H1 (cell line): ENCODE data around the gene ADAM30. TPM values are rescaled to one million over a fixed set of nuclear protein-coding genes. Genes with fewer than 3 reads are reported as not detected.

Experiments used
- CTCF ChIA-PET: fragments of 300-600 bp; sonication (Branson Sonifier 250); formaldehyde crosslinking; loops from one replicate; lab custom pipeline; 2021; ENCODE audit not compliant: partially characterized antibody; lab: Charles Lee
- POLR2A ChIA-PET: fragments of 300-600 bp; sonication (Branson Sonifier 250); formaldehyde crosslinking; loops from one replicate; lab custom pipeline; 2021; ENCODE audit warnings: inconsistent platforms; ENCODE audit not compliant: partially characterized antibody; lab: Charles Lee
- DNase-seq, 2 experiments: peaks; one replicate each; pipeline versions ENCODE4 v3.0.0 to v3.0.0-alpha.2; 2010 to 2022; ENCODE audit warnings: low spot score in 2 of 2, low read depth in 1 of 2, mixed read lengths in 1 of 2
- FAIRE-seq: peaks from 2 replicates; lab custom pipeline; 2011; peaks lifted over from hg19 to GRCh38; lab: Jason Lieb, UNC
- H2AFZ ChIP-seq: 2 replicates; pipeline ENCODE4 v1.8.1; 2012; ENCODE audit warnings: low read length, inconsistent platforms
- H2AK5ac ChIP-seq: 2 replicates; pipeline ENCODE4 v1.6.1; 2013; ENCODE audit warnings: low read depth, low read length
- H2BK120ac ChIP-seq: replicated peaks from 2 replicates; pipeline ENCODE3; 2013; ENCODE audit warnings: low read depth, low read length, inconsistent platforms
- H2BK12ac ChIP-seq: 2 replicates; pipeline ENCODE4 v1.6.1; 2013; ENCODE audit warnings: low read depth, low read length
- H2BK15ac ChIP-seq: 2 replicates; pipeline ENCODE4 v1.6.1; 2013; ENCODE audit warnings: low read length
- H2BK20ac ChIP-seq: 2 replicates; pipeline ENCODE4 v1.6.1; 2013; ENCODE audit warnings: low read length
- H2BK5ac ChIP-seq: 2 replicates; pipeline ENCODE4 v1.6.1; 2013; ENCODE audit warnings: low read depth, low read length
- H3K14ac ChIP-seq: 2 replicates; pipeline ENCODE4 v1.6.1; 2013; ENCODE audit warnings: inconsistent platforms; ENCODE audit not compliant: insufficient read length
- H3K18ac ChIP-seq: 2 replicates; pipeline ENCODE4 v1.6.1; 2013; ENCODE audit warnings: low read length; ENCODE audit errors: extremely low read depth
- H3K23ac ChIP-seq: 2 replicates; pipeline ENCODE4 v1.6.1; 2013; ENCODE audit warnings: inconsistent platforms; ENCODE audit not compliant: insufficient read length
- H3K23me2 ChIP-seq: 2 replicates; pipeline ENCODE4 v1.6.1; 2013; ENCODE audit warnings: low read depth, low read length
- H3K27ac ChIP-seq: 2 replicates; pipeline ENCODE4 v1.6.1; 2011; ENCODE audit warnings: low read depth, low read length, inconsistent platforms
- H3K27me3 ChIP-seq, 4 experiments: replicated peaks in 1 of 4; 1 replicate in 1 of 4; 2 replicates in 3 of 4; pipeline versions ENCODE4 v1.6.1 to v1.8.1; 2011 to 2013; ENCODE audit warnings: low read length in 3 of 4, mild to moderate bottlenecking in 3 of 4, inconsistent platforms in 2 of 4, mixed read lengths in 2 of 4, moderate library complexity in 1 of 4; ENCODE audit not compliant: control insufficient read depth in 3 of 4, insufficient read depth in 3 of 4; ENCODE audit errors: extremely low read depth in 1 of 4
- H3K36me3 ChIP-seq, 4 experiments: 2 replicates each; pipeline versions ENCODE4 v1.6.1 to v1.8.1; 2011 to 2013; ENCODE audit warnings: mild to moderate bottlenecking in 4 of 4, low read length in 3 of 4, moderate library complexity in 2 of 4, control low read depth in 1 of 4, inconsistent platforms in 1 of 4; ENCODE audit not compliant: insufficient read depth in 4 of 4, control insufficient read depth in 2 of 4
- H3K4ac ChIP-seq: replicated peaks from 2 replicates; pipeline ENCODE3; 2013; ENCODE audit warnings: low read length, low read depth, mixed read lengths, inconsistent platforms; ENCODE audit not compliant: insufficient read length
- H3K4me1 ChIP-seq, 4 experiments: replicated peaks in 1 of 4; 1 replicate in 1 of 4; 2 replicates in 3 of 4; pipeline versions ENCODE4 v1.6.1 to v1.8.1; 2011 to 2013; ENCODE audit warnings: low read length in 3 of 4, inconsistent platforms in 2 of 4, mixed read lengths in 1 of 4; ENCODE audit not compliant: insufficient read depth in 4 of 4, control insufficient read depth in 3 of 4
- H3K4me2 ChIP-seq, 2 experiments: 2 replicates each; pipeline versions ENCODE4 v1.6.1 to v1.8.1; 2011 to 2013; ENCODE audit warnings: low read depth in 2 of 2, low read length in 2 of 2, control low read depth in 1 of 2, inconsistent platforms in 1 of 2, mild to moderate bottlenecking in 1 of 2; ENCODE audit not compliant: insufficient read depth in 1 of 2
- H3K4me3 ChIP-seq, 4 experiments: fragments of 200-600, 300-600 bp in 1 of 4; sonication (generic), shearing (Covaris generic), sonication (Bioruptor Twin) in 1 of 4; 2 replicates each; pipeline versions ENCODE4 v1.5.1 to v1.8.1; 2011 to 2016; ENCODE audit warnings: low read length in 4 of 4, low read depth in 3 of 4, control low read depth in 2 of 4, inconsistent platforms in 2 of 4, mild to moderate bottlenecking in 2 of 4, mixed read lengths in 1 of 4, moderate library complexity in 1 of 4; ENCODE audit not compliant: insufficient read depth in 2 of 4; ENCODE audit errors: extremely low read depth in 1 of 4
- H3K56ac ChIP-seq: replicated peaks from 2 replicates; pipeline ENCODE3; 2013; ENCODE audit warnings: low read depth, mild to moderate bottlenecking, mixed read lengths, low read length, inconsistent platforms; ENCODE audit not compliant: insufficient read length
- H3K79me1 ChIP-seq: 2 replicates; pipeline ENCODE4 v1.6.1; 2013; ENCODE audit warnings: low read depth, low read length, control low read depth
- H3K79me2 ChIP-seq, 2 experiments: 2 replicates each; pipeline versions ENCODE4 v1.6.1 to v1.8.1; 2012 to 2013; ENCODE audit warnings: low read length in 2 of 2, mild to moderate bottlenecking in 2 of 2, inconsistent platforms in 1 of 2; ENCODE audit not compliant: insufficient read depth in 2 of 2, control insufficient read depth in 1 of 2
- H3K9ac ChIP-seq, 4 experiments: replicated peaks in 1 of 4; 1 replicate in 1 of 4; 2 replicates in 3 of 4; pipeline versions ENCODE4 v1.6.1 to v1.8.1; 2011 to 2013; ENCODE audit warnings: low read depth in 3 of 4, low read length in 3 of 4, control low read depth in 2 of 4, mild to moderate bottlenecking in 2 of 4, moderate library complexity in 2 of 4, inconsistent platforms in 1 of 4; ENCODE audit errors: extremely low read depth in 1 of 4
- H3K9me3 ChIP-seq, 2 experiments: 2 replicates each; pipeline versions ENCODE4 v1.6.1 to v1.8.1; 2012 to 2013; ENCODE audit warnings: mild to moderate bottlenecking in 2 of 2, moderate library complexity in 2 of 2, control low read depth in 1 of 2, inconsistent platforms in 1 of 2, low read depth in 1 of 2, low read length in 1 of 2, mixed read lengths in 1 of 2; ENCODE audit not compliant: insufficient read depth in 2 of 2
- H4K20me1 ChIP-seq, 2 experiments: replicated peaks in 1 of 2; 2 replicates each; pipeline versions ENCODE3 to v1.8.1; 2011 to 2013; ENCODE audit warnings: inconsistent platforms in 2 of 2, low read length in 2 of 2, mild to moderate bottlenecking in 1 of 2; ENCODE audit not compliant: insufficient read depth in 2 of 2, control insufficient read depth in 1 of 2
- H4K5ac ChIP-seq: 2 replicates; pipeline ENCODE4 v1.6.1; 2013; ENCODE audit warnings: low read length, low read depth, mixed read lengths, inconsistent platforms; ENCODE audit not compliant: insufficient read length
- H4K8ac ChIP-seq: 2 replicates; pipeline ENCODE4 v1.8.0; 2013; ENCODE audit warnings: mild to moderate bottlenecking, moderate library complexity, low read length, inconsistent platforms; ENCODE audit not compliant: insufficient read depth; ENCODE audit errors: extremely low read depth
- H4K91ac ChIP-seq: replicated peaks from 2 replicates; pipeline ENCODE3; 2013; ENCODE audit warnings: low read length, mixed read lengths, inconsistent platforms; ENCODE audit not compliant: insufficient read length
- ASH2L ChIP-seq: fragments of 200-600, 300-600 bp; sonication (generic); IDR thresholded peaks from one replicate; pipeline ENCODE4 v1.7.1; 2017; ENCODE audit warnings: low read length
- BACH1 ChIP-seq: IDR thresholded peaks from 2 replicates; pipeline ENCODE4 v1.6.1; 2012; ENCODE audit warnings: low read length, improper control_type of control experiment
- KDM5A ChIP-seq: fragments of 200-600 bp; IDR thresholded peaks from 2 replicates; pipeline ENCODE4 v1.7.1; 2012; ENCODE audit warnings: mild to moderate bottlenecking, low read length, inconsistent platforms, mixed read lengths
- PHF8 ChIP-seq: fragments of 200-600 bp; sonication (generic); conservative IDR thresholded peaks from 2 replicates; pipeline ENCODE4 v1.7.1; 2012; ENCODE audit warnings: low read depth, mild to moderate bottlenecking, inconsistent platforms, low read length, moderate library complexity
- SIN3A ChIP-seq, 2 experiments: IDR thresholded peaks in 1 of 2; conservative IDR thresholded peaks in 1 of 2; 2 replicates each; pipeline ENCODE4 v1.6.1; 2011 to 2012; ENCODE audit warnings: low read length in 2 of 2, improper control_type of control experiment in 1 of 2, low read depth in 1 of 2, mild to moderate bottlenecking in 1 of 2
- SIRT6 ChIP-seq: IDR thresholded peaks from one replicate; pipeline ENCODE4 v1.7.1; 2012; ENCODE audit warnings: low read length, inconsistent platforms
- SP4 ChIP-seq: IDR thresholded peaks from 2 replicates; pipeline ENCODE4 v1.6.1; 2012; ENCODE audit warnings: low read length, inconsistent platforms
- SUZ12 ChIP-seq: fragments of 200-600 bp; sonication (generic); IDR thresholded peaks from 2 replicates; pipeline ENCODE4 v1.6.1; 2012; ENCODE audit warnings: mild to moderate bottlenecking, inconsistent platforms, low read length, moderate library complexity, mixed read lengths
- TAF7 ChIP-seq: optimal IDR thresholded peaks from 2 replicates; pipeline ENCODE3; 2011; ENCODE audit warnings: low read depth, mild to moderate bottlenecking, inconsistent platforms, low read length, moderate library complexity, borderline replicate concordance
- TBP ChIP-seq: IDR thresholded peaks from 2 replicates; pipeline ENCODE4 v1.6.1; 2011; ENCODE audit warnings: low read depth, low read length, improper control_type of control experiment
- WGBS, 2 experiments: shearing (Covaris generic) in 1 of 2; methylation state at CpG; one replicate each; pipeline versions ENCODE4 v1.1.6 to v1.1.7; 2013 to 2015; ENCODE audit warnings: low lambda C conversion rate in 2 of 2, mixed read lengths in 2 of 2, inconsistent platforms in 1 of 2, low coverage in 1 of 2, missing lambda C conversion rate in 1 of 2; ENCODE audit not compliant: insufficient replicate concordance in 2 of 2, insufficient coverage in 1 of 2, insufficient read length in 1 of 2; ENCODE audit errors: extremely low coverage in 1 of 2, missing lambda C conversion rate in 1 of 2; 5-methylcytosine and 5-hydroxymethylcytosine counted together
- polyA plus RNA-seq, 7 experiments: library from polyadenylated mRNA; depleted of rRNA in 3 of 7; stranded (reverse) in 5 of 7; unstranded in 2 of 7; fragments of >200 nt in 5 of 7; fragments of 200-250 nt in 2 of 7; gene quantifications; 1 replicate in 5 of 7; 2 replicates in 1 of 7; 4 replicates in 1 of 7; pipeline versions ENCODE4 v1.2.1 to v1.2.3, GENCODE V29; 2011 to 2013; ENCODE audit warnings: missing spikeins in 2 of 7, mixed read lengths in 2 of 7
- total RNA-seq: library from RNA; stranded (reverse); fragmentation: NEBNext Ultra II Directional; extraction: Animal tissue kit (Norgen Biotek cat#: 25700); gene quantifications from 2 replicates; pipeline ENCODE4 v1.2.1, GENCODE V29; 2021
- TF ChIP-seq, protein P1 (sequence below): IDR thresholded peaks from 2 replicates; pipeline ENCODE4 v1.6.1; 2011; ENCODE audit warnings: low read depth, mild to moderate bottlenecking, low read length; ENCODE audit not compliant: insufficient read depth

ADAM30 gene
- total and polyA plus RNA-seq, 2 of the 8 experiments (the other 6 are each of a cell fraction or from before 2014, with no cell fraction given), result not detected

DNA sequence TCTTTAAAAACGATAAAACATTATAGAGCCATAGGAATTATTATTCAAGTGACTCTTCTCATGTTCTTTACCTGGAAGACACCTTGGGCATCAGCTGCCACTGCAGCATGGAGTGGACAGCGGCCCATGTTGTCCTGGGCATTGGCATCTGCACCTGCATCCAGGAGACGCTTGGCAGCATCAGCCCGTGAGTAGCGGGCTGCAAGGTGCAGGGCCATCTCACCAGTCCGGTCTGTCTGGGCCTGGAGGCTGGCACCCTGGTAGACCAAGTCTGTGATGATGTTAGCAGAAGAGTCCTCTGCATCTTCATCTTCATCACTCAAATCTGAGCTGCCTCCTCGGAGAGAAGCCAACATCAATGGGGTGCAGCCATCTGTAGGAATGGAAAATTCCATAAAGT is 22.9 kb upstream of the ADAM30 start:
- H4K8ac ChIP-seq, result no peak overlapping the region
- no peak overlapping the region for H3K9ac ChIP-seq
- H3K14ac ChIP-seq, result no peak overlapping the region
- H2AFZ ChIP-seq, result no peak overlapping the region
- H3K23me2 ChIP-seq, result no peaks in the 10 kb centered on the region
- no peak overlapping the region for H2BK120ac ChIP-seq
- WGBS, 2 experiments, result 89% methylated on average over 7 of the region's 7 CpGs; no CpG with 5 or more reads in 1 of the 2 experiments
- no peaks in the 10 kb centered on the region for H3K27me3 ChIP-seq
- DNase-seq (no peak), FAIRE-seq (no peak)
- ChIA-PET POLR2A (interaction anchor here (1.1 kb wide), 1 partner anchor 9 kb away, joined by 3 read pairs; no protein-coding TSS in a partner anchor), CTCF (interaction anchor here (0.9 to 2.3 kb wide), 4 partner anchors 9 to 49 kb away, joined by 3 to 12 read pairs (median 4); no protein-coding TSS in a partner anchor)
- no peak overlapping the region for H3K23ac ChIP-seq
- H3K4me2 ChIP-seq, result no peak overlapping the region
- peaks cover 0 to 2% of the 10 kb centered on the region in 2 experiments for H4K20me1 ChIP-seq
- no peaks in the 10 kb centered on the region for H3K9me3 ChIP-seq
- H3K4ac ChIP-seq, result no peak overlapping the region
- H3K4me3 ChIP-seq, result no peak overlapping the region
- no peak overlapping the region for H2BK12ac ChIP-seq
- H3K56ac ChIP-seq, result no peak overlapping the region
- H4K91ac ChIP-seq, result no peak overlapping the region
- H4K5ac ChIP-seq, result no peak overlapping the region
- H2AK5ac ChIP-seq, result no peak overlapping the region
- no peak overlapping the region for H2BK5ac ChIP-seq
- no peak overlapping the region for H3K18ac ChIP-seq
- H3K27ac ChIP-seq, result no peak overlapping the region
- H3K79me2 ChIP-seq, result no peaks in the 10 kb centered on the region
- H3K4me1 ChIP-seq, result no peaks in the 10 kb centered on the region
- H3K36me3 ChIP-seq, result peaks cover 10 to 51% (median 26%) of the 10 kb centered on the region in 4 experiments; a peak in 7 of 8 replicates
- no peak overlapping the region for H2BK20ac ChIP-seq
- H3K79me1 ChIP-seq, result no peaks in the 10 kb centered on the region
- H2BK15ac ChIP-seq, result no peak overlapping the region
- no peak for TF ChIP-seq KDM5A
- TF ChIP-seq SIN3A (conservative IDR thresholded peaks at IDR 0.05 in 1 of 2, IDR thresholded peaks at IDR 0.05 in 1 of 2; ENCODE audit: low read depth in 1 of 2, low read length in 2 of 2), result no peak
- no peak for TF ChIP-seq TBP
- no peak for TF ChIP-seq SIRT6
- TF ChIP-seq, protein P1, sequence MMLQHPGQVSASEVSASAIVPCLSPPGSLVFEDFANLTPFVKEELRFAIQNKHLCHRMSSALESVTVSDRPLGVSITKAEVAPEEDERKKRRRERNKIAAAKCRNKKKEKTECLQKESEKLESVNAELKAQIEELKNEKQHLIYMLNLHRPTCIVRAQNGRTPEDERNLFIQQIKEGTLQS, result no peak
- TF ChIP-seq TAF7, result no peak
- no peak for TF ChIP-seq BACH1
- no peak for TF ChIP-seq ASH2L
- no peak for TF ChIP-seq SP4
- TF ChIP-seq SUZ12, result no peak
- no peak for TF ChIP-seq PHF8
